Psoas muscle (tissue), 8 donors: Measurements from ENCODE around the gene CFAP92. TPM values are rescaled to one million over a fixed set of nuclear protein-coding genes. Genes with fewer than 3 reads are reported as not detected.

Source experiments
- ATAC-seq, 4 donors: fragments of 200-7000 bp; cut with Tn5 transposase; one replicate each; pipeline ENCODE4 v1.9.1; 2020; ENCODE audit warnings: moderate library complexity in 3 of 4, mild to moderate bottlenecking in 2 of 4
- DNase-seq, 2 donors: peaks; one replicate each; pipeline ENCODE4 v3.0.0-alpha.2; 2020
- H3K27ac ChIP-seq: fragments of 200-600 bp; one replicate; pipeline ENCODE4 v1.8.0; 2022
- H3K27me3 ChIP-seq, 3 donors: fragments of 200-600 bp in 1 of 3; one replicate each; pipeline versions ENCODE4 v1.6.1 to v1.8.0; 2013 to 2022; ENCODE audit warnings: low read length in 2 of 3, mild to moderate bottlenecking in 2 of 3, moderate library complexity in 1 of 3; ENCODE audit not compliant: insufficient read depth in 3 of 3
- H3K36me3 ChIP-seq, 2 donors: fragments of 200-600 bp in 1 of 2; one replicate each; pipeline versions ENCODE4 v1.6.1 to v1.8.0; 2013 to 2022; ENCODE audit warnings: low read depth in 1 of 2, mild to moderate bottlenecking in 1 of 2, moderate library complexity in 1 of 2; ENCODE audit not compliant: insufficient read depth in 1 of 2
- H3K4me1 ChIP-seq: fragments of 200-600 bp; one replicate; pipeline ENCODE4 v1.8.0; 2022
- H3K4me3 ChIP-seq: fragments of 200-600 bp; one replicate; pipeline ENCODE4 v1.8.0; 2022; ENCODE audit warnings: mild to moderate bottlenecking
- H3K9me3 ChIP-seq: fragments of 200-600 bp; one replicate; pipeline ENCODE4 v1.8.0; 2022
- CTCF ChIP-seq: fragments of 200-600 bp; IDR thresholded peaks from one replicate; pipeline ENCODE4 v1.8.0; 2022; ENCODE audit warnings: antibody characterized with exemption
- WGBS, 3 donors: extraction: QIAGEN DNeasy Blood & Tissue Kit; methylation state at CpG; one replicate each; pipeline versions ENCODE4 v1.1.6 to v1.1.7; 2013; 5-methylcytosine and 5-hydroxymethylcytosine counted together
- intact Hi-C, 2 donors: fragments of 100-400 bp; cut with DNase I; formaldehyde crosslinking; loops; one replicate each; pipeline versions ENCODE4 v1.11.0 to v1.14.2; 2022
- polyA plus RNA-seq, 3 donors: library from polyadenylated mRNA; stranded (reverse); fragments of 200-250 nt; gene quantifications; one replicate each; pipeline ENCODE4 v1.2.3, GENCODE V29; 2013
- total RNA-seq, 4 donors: library from RNA; stranded (reverse); fragmentation: NEBNext Ultra II Directional in 2 of 4; extraction: Animal tissue kit (Norgen Biotek cat#: 25700) in 2 of 4; gene quantifications; one replicate each; pipeline versions ENCODE4 v1.2.1 to v1.2.4, GENCODE V29; 2021 to 2023
- donor health status: healthy with polysubstance abuse.
- donor health status: DM: no; HTN: no; CAD: no; lungs with moderate emphysema.
- donor health status: Bipolar disorder and iron deficiency.
- donor health status: healthy.
- donor health status: DM: yes; HTN: yes; CAD: no.
- donor health status: DM: no; HTN: no; CAD: no.
- donor health status: DM: no; HTN: no; CAD: no.
- donor health status: DM: yes; HTN: yes; CAD: no.

Gene CFAP92
- total and polyA plus RNA-seq, 7 donors, result 0.07 to 0.86 (median 0.15) TPM

GRCh38 chr3:128906804-128907525 lies 86.9 kb downstream of the CFAP92 start:
- TF ChIP-seq CTCF, result no peak
- Histone ChIP-seq H3K9me3 (no peaks in the 10 kb centered on the region), H3K36me3 (peaks cover 18 to 100% of the 10 kb centered on the region in 2 donors), H3K4me1 (no peaks in the 10 kb centered on the region), H3K27me3 (no peaks in the 10 kb centered on the region), H3K27ac (no peak overlapping the region), H3K4me3 (no peak overlapping the region)
- intact Hi-C loops, result no loop called here
- 71 to 81% (median 79%) methylated on average over 7 of the region's 7 CpGs for WGBS, 3 donors
- no peak for DNase-seq
- no peak for ATAC-seq

- DNase-seq (no peak), ATAC-seq (no peak)
- Histone ChIP-seq H3K4me1 (no peaks in the 10 kb centered on the region), H3K36me3 (peaks cover 20 to 100% of the 10 kb centered on the region in 2 donors), H3K9me3 (no peaks in the 10 kb centered on the region), H3K27me3 (no peaks in the 10 kb centered on the region), H3K4me3 (no peak overlapping the region), H3K27ac (no peak overlapping the region)
- TF ChIP-seq CTCF, result no peak
- intact Hi-C loops, result no loop called here
- WGBS, 3 donors, result 90 to 91% (median 91%) methylated on average over 25 of the region's 25 CpGs
Measured at GRCh38 chr3:128906031-128906803, 87.7 kb downstream of the CFAP92 start.

GRCh38 chr3:128903501-128903900 lies 90.4 kb downstream of the CFAP92 start:
- intact Hi-C loops, result no loop called here
- H3K4me3 ChIP-seq, result no peak overlapping the region
- no peak for TF ChIP-seq CTCF
- ATAC-seq (no peak), DNase-seq (no peak)
- H3K36me3 ChIP-seq, result peaks cover 23 to 100% of the 10 kb centered on the region in 2 donors
- H3K27me3 ChIP-seq, result no peaks in the 10 kb centered on the region
- no peak overlapping the region for H3K27ac ChIP-seq
- WGBS, 3 donors, result 89 to 92% (median 91%) methylated on average over 12 of the region's 12 CpGs
- H3K4me1 ChIP-seq, result no peaks in the 10 kb centered on the region
- no peaks in the 10 kb centered on the region for H3K9me3 ChIP-seq

GRCh38 chr3:128902426-128902825 lies 91.5 kb downstream of the CFAP92 start:
- Histone ChIP-seq H3K4me1 (no peaks in the 10 kb centered on the region), H3K36me3 (peaks cover 25 to 100% of the 10 kb centered on the region in 2 donors), H3K27ac (no peak overlapping the region), H3K9me3 (no peaks in the 10 kb centered on the region), H3K27me3 (no peaks in the 10 kb centered on the region), H3K4me3 (no peak overlapping the region)
- DNase-seq, result no peak
- TF ChIP-seq CTCF, result no peak
- intact Hi-C loops, result no loop called here
- ATAC-seq, result no peak
- WGBS, 3 donors, result 88 to 97% (median 92%) methylated on average over 9 of the region's 9 CpGs
